GM23248 (cell line): ENCODE measurements around the gene ADGRV1. TPM values are rescaled to one million over a fixed set of nuclear protein-coding genes. Genes with fewer than 3 reads are reported as not detected.

Experiments used
- DNase-seq: peaks from one replicate; pipeline ENCODE4 v3.0.0-alpha.2; 2015
- H2AFZ ChIP-seq: fragments of 200-600 bp; sonication (generic); 2 replicates; pipeline ENCODE4 v1.6.1; 2016; ENCODE audit warnings: antibody characterized with exemption
- H3F3A ChIP-seq: fragments of 200-600 bp; sonication (generic); 2 replicates; pipeline ENCODE4 v1.6.1; 2016; ENCODE audit warnings: mild to moderate bottlenecking, antibody characterized with exemption, mixed run types; ENCODE audit not compliant: insufficient read depth
- H3K27ac ChIP-seq: fragments of 200-600 bp; sonication (generic); 2 replicates; pipeline ENCODE4 v1.5.1; 2016; ENCODE audit warnings: mild to moderate bottlenecking
- H3K27me3 ChIP-seq: fragments of 200-600 bp; sonication (generic); replicated peaks from 2 replicates; pipeline ENCODE4 v1.6.1; 2016; ENCODE audit warnings: mild to moderate bottlenecking; ENCODE audit not compliant: insufficient read depth
- H3K36me3 ChIP-seq: fragments of 200-600 bp; sonication (generic); 2 replicates; pipeline ENCODE4 v1.6.1; 2016; ENCODE audit warnings: low read depth, mild to moderate bottlenecking
- H3K4me1 ChIP-seq: fragments of 200-600 bp; sonication (generic); 2 replicates; pipeline ENCODE4 v1.6.1; 2016; ENCODE audit warnings: mild to moderate bottlenecking; ENCODE audit not compliant: insufficient read depth
- H3K4me2 ChIP-seq: fragments of 200-600 bp; sonication (generic); one replicate; pipeline ENCODE4 v1.6.1; 2016; ENCODE audit warnings: mild to moderate bottlenecking; ENCODE audit not compliant: unreplicated experiment
- H3K4me3 ChIP-seq: fragments of 200-600 bp; sonication (generic); 2 replicates; pipeline ENCODE4 v1.5.1; 2016; ENCODE audit warnings: mild to moderate bottlenecking
- H3K79me2 ChIP-seq: fragments of 200-600 bp; sonication (generic); 2 replicates; pipeline ENCODE4 v1.6.1; 2016; ENCODE audit warnings: mild to moderate bottlenecking; ENCODE audit not compliant: insufficient read depth
- H3K9ac ChIP-seq: fragments of 200-600 bp; sonication (generic); 2 replicates; pipeline ENCODE4 v1.6.1; 2016; ENCODE audit warnings: mild to moderate bottlenecking
- H3K9me2 ChIP-seq: fragments of 200-600 bp; sonication (generic); 2 replicates; pipeline ENCODE4 v1.6.1; 2016; ENCODE audit warnings: mixed run types, mild to moderate bottlenecking, moderate library complexity; ENCODE audit not compliant: insufficient read depth
- H3K9me3 ChIP-seq: fragments of 200-600 bp; sonication (generic); one replicate; pipeline ENCODE4 v1.6.1; 2017; ENCODE audit warnings: low read depth
- H4K20me1 ChIP-seq: fragments of 200-600 bp; sonication (generic); 2 replicates; pipeline ENCODE4 v1.6.0; 2016; ENCODE audit not compliant: insufficient read depth
- EZH2 ChIP-seq: fragments of 200-600 bp; sonication (generic); IDR thresholded peaks from 2 replicates; pipeline ENCODE4 v1.6.1; 2018; ENCODE audit warnings: antibody characterized with exemption, mild to moderate bottlenecking; ENCODE audit not compliant: insufficient read depth, poor library complexity, severe bottlenecking
- EZH2phosphoT487 ChIP-seq: fragments of 200-600 bp; sonication (generic); IDR thresholded peaks from 2 replicates; pipeline ENCODE4 v1.6.1; 2018; ENCODE audit warnings: antibody characterized with exemption, moderate library complexity, mild to moderate bottlenecking, low read depth; ENCODE audit not compliant: insufficient read depth
- whole genome bisulfite sequencing, 2 experiments: methylation state at CpG; one replicate each; pipeline ENCODE4 v1.1.6; 2015 to 2017; ENCODE audit warnings: low lambda C conversion rate in 2 of 2, low coverage in 1 of 2; ENCODE audit errors: missing lambda C conversion rate in 2 of 2; 5-methylcytosine and 5-hydroxymethylcytosine counted together
- in situ Hi-C: fragments of 300-500 bp; cut with MboI; formaldehyde crosslinking; loops from 2 replicates; pipeline ENCODE4 v1.15.0; 2020
- polyA plus RNA-seq: library from polyadenylated mRNA; unstranded; fragments of >200 nt; fragmentation: Nextera tagmentation; extraction: Ambion mirVana; gene quantifications from 2 replicates; pipeline ENCODE4 v1.2.1, GENCODE V29; 2016
- total RNA-seq: library from RNA; depleted of rRNA; stranded (reverse); fragments of >200 nt; shearing (Covaris generic); gene quantifications from 2 replicates; pipeline ENCODE4 v1.2.3, GENCODE V29; 2014

The ADGRV1 gene
- total and polyA plus RNA-seq, 2 experiments from 2014 or later, result not detected

GRCh38 chr5:91183743-91184142 is 625.1 kb downstream of the ADGRV1 start:
- H3K9me2 ChIP-seq, result no peaks in the 10 kb centered on the region
- peaks cover 22% of the 10 kb centered on the region for H3K4me1 ChIP-seq
- no peaks in the 10 kb centered on the region for H4K20me1 ChIP-seq
- 0 out of 2 replicates have a peak overlapping the region, but pooled peaks have one; percentile 22 for H2AFZ ChIP-seq
- H3K27ac ChIP-seq, result peak overlapping the region; percentile 31; the same call in 1 of the 2 replicates
- no peaks in the 10 kb centered on the region for H3K9me3 ChIP-seq
- WGBS, 2 experiments, result 65 to 68% methylated on average over 4 of the region's 4 CpGs
- no peaks in the 10 kb centered on the region for H3K27me3 ChIP-seq
- no peaks in the 10 kb centered on the region for H3K36me3 ChIP-seq
- no peak overlapping the region for H3K4me2 ChIP-seq
- no peak for DNase-seq
- in situ Hi-C loops, result no loop called here
- no peak for TF ChIP-seq EZH2phosphoT487
- TF ChIP-seq EZH2, result no peak
- H3F3A ChIP-seq, result 0 out of 2 replicates have a peak, but pooled peaks cover 3% of the 10 kb centered on the region
- H3K4me3 ChIP-seq, result no peak overlapping the region
- no peaks in the 10 kb centered on the region for H3K79me2 ChIP-seq
- no peak overlapping the region for H3K9ac ChIP-seq

- peaks cover 27% of the 10 kb centered on the region for H3K4me1 ChIP-seq
- TF ChIP-seq EZH2, result no peak
- no peak for TF ChIP-seq EZH2phosphoT487
- no peak overlapping the region for H3K4me2 ChIP-seq
- H3K27ac ChIP-seq, result no peak overlapping the region
- H3K9me3 ChIP-seq, result no peaks in the 10 kb centered on the region
- no peak overlapping the region for H3K4me3 ChIP-seq
- 83 to 85% methylated on average over 5 of the region's 5 CpGs for WGBS, 2 experiments
- no peaks in the 10 kb centered on the region for H3K36me3 ChIP-seq
- no peaks in the 10 kb centered on the region for H3K9me2 ChIP-seq
- no peak overlapping the region for H3K9ac ChIP-seq
- no peaks in the 10 kb centered on the region for H3K79me2 ChIP-seq
- H3K27me3 ChIP-seq, result no peaks in the 10 kb centered on the region
- H3F3A ChIP-seq, result peaks cover 10% of the 10 kb centered on the region
- no peak for DNase-seq
- in situ Hi-C loops, result no loop called here
- no peak overlapping the region for H2AFZ ChIP-seq
- H4K20me1 ChIP-seq, result no peaks in the 10 kb centered on the region
These were observed 627.5 kb downstream of the ADGRV1 start for GRCh38 chr5:91186101-91186500.

GRCh38 chr5:91187032-91187431 is 628.4 kb downstream of the ADGRV1 start:
- TF ChIP-seq EZH2 (no peak), EZH2phosphoT487 (no peak)
- H3K9ac ChIP-seq, result no peak overlapping the region
- no peaks in the 10 kb centered on the region for H3K9me3 ChIP-seq
- peaks cover 12% of the 10 kb centered on the region for H3F3A ChIP-seq
- no peak overlapping the region for H3K4me2 ChIP-seq
- no peak for DNase-seq
- H3K36me3 ChIP-seq, result no peaks in the 10 kb centered on the region
- H3K4me3 ChIP-seq, result no peak overlapping the region
- H3K4me1 ChIP-seq, result peaks cover 27% of the 10 kb centered on the region
- in situ Hi-C loops, result no loop called here
- no peaks in the 10 kb centered on the region for H3K27me3 ChIP-seq
- no peaks in the 10 kb centered on the region for H4K20me1 ChIP-seq
- 93 to 99% methylated on average over 3 of the region's 3 CpGs for WGBS, 2 experiments
- H3K27ac ChIP-seq, result no peak overlapping the region
- no peaks in the 10 kb centered on the region for H3K9me2 ChIP-seq
- H3K79me2 ChIP-seq, result no peaks in the 10 kb centered on the region
- H2AFZ ChIP-seq, result no peak overlapping the region

- Histone ChIP-seq H3K4me2 (no peak overlapping the region), H3K4me3 (no peak overlapping the region), H3F3A (peaks cover 12% of the 10 kb centered on the region), H3K27ac (no peak overlapping the region), H3K9ac (no peak overlapping the region), H2AFZ (no peak overlapping the region), H3K36me3 (no peaks in the 10 kb centered on the region), H4K20me1 (no peaks in the 10 kb centered on the region), H3K9me2 (no peaks in the 10 kb centered on the region), H3K9me3 (no peaks in the 10 kb centered on the region), H3K27me3 (no peaks in the 10 kb centered on the region), H3K4me1 (peaks cover 14% of the 10 kb centered on the region), H3K79me2 (no peaks in the 10 kb centered on the region)
- in situ Hi-C loops, result no loop called here
- WGBS, 2 experiments, result 100% methylated on average over 1 of the region's 1 CpG
- TF ChIP-seq EZH2, result no peak
- no peak for DNase-seq
These were observed 630.2 kb downstream of the ADGRV1 start for GRCh38 chr5:91188755-91189154.
